ENCODE data around the gene CHD9.

GRCh38 chr16:53068423-53068833, 13.6 kb downstream of the CHD9 start:
- TF ChIP-seq, protein P1, sequence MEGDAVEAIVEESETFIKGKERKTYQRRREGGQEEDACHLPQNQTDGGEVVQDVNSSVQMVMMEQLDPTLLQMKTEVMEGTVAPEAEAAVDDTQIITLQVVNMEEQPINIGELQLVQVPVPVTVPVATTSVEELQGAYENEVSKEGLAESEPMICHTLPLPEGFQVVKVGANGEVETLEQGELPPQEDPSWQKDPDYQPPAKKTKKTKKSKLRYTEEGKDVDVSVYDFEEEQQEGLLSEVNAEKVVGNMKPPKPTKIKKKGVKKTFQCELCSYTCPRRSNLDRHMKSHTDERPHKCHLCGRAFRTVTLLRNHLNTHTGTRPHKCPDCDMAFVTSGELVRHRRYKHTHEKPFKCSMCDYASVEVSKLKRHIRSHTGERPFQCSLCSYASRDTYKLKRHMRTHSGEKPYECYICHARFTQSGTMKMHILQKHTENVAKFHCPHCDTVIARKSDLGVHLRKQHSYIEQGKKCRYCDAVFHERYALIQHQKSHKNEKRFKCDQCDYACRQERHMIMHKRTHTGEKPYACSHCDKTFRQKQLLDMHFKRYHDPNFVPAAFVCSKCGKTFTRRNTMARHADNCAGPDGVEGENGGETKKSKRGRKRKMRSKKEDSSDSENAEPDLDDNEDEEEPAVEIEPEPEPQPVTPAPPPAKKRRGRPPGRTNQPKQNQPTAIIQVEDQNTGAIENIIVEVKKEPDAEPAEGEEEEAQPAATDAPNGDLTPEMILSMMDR (IDR thresholded peaks at IDR 0.05) = no peak
- TF ChIP-seq EZH2phosphoT487 (IDR thresholded peaks at IDR 0.05) = no peak
- TF ChIP-seq EZH2 (IDR thresholded peaks at IDR 0.05) = no peak
